Measurements from ENCODE around the gene LRBA.
A peak's percentile ranks its signal among the peaks of the same experiment; 100 is the strongest.

Gene LRBA

GRCh38 chr4:150355418-150355817 lies 659.7 kb downstream of the LRBA start:
- Histone ChIP-seq H3K4me1 (ENCODE audit: control insufficient read depth in 2 of 2, insufficient read depth in 2 of 2, low read length in 2 of 2) (no peaks in the 10 kb centered on the region), H3K27ac (ENCODE audit: low read depth in 2 of 2, low read length in 2 of 2) (no peak overlapping the region)

GRCh38 chr4:150354214-150354796 lies 660.8 kb downstream of the LRBA start:
- no peak overlapping the region for H3K9ac ChIP-seq (ENCODE audit: low read depth in 1 of 2, low read length in 2 of 2)
- H3K9me3 ChIP-seq (ENCODE audit: control insufficient read depth in 2 of 2, low read length in 2 of 2) = no peaks in the 10 kb centered on the region
- H3K4me1 ChIP-seq (ENCODE audit: control insufficient read depth in 2 of 2, insufficient read depth in 2 of 2, low read length in 2 of 2) = no peaks in the 10 kb centered on the region
- no peak overlapping the region for H3K4me3 ChIP-seq (ENCODE audit: low read length in 2 of 2)
- no peak overlapping the region for H3K27ac ChIP-seq (ENCODE audit: low read depth in 2 of 2, low read length in 2 of 2)
- no peaks in the 10 kb centered on the region for H3K27me3 ChIP-seq (ENCODE audit: control insufficient read depth in 2 of 2, insufficient read depth in 2 of 2, low read length in 2 of 2)
- H3K36me3 ChIP-seq (ENCODE audit: control insufficient read depth in 2 of 2, insufficient read depth in 2 of 2, low read length in 2 of 2) = no peaks in the 10 kb centered on the region

More at GRCh38 chr4:150355418-150355817, 659.7 kb downstream of the LRBA start:
- Histone ChIP-seq H3K9ac (ENCODE audit: low read depth in 1 of 2, low read length in 2 of 2) (no peak overlapping the region), H3K9me3 (ENCODE audit: control insufficient read depth in 2 of 2, low read length in 2 of 2) (no peaks in the 10 kb centered on the region), H3K36me3 (ENCODE audit: control insufficient read depth in 2 of 2, insufficient read depth in 2 of 2, low read length in 2 of 2) (no peaks in the 10 kb centered on the region), H3K27me3 (ENCODE audit: control insufficient read depth in 2 of 2, insufficient read depth in 2 of 2, low read length in 2 of 2) (no peaks in the 10 kb centered on the region), H3K4me3 (ENCODE audit: low read length in 2 of 2) (no peak overlapping the region)

DNA sequence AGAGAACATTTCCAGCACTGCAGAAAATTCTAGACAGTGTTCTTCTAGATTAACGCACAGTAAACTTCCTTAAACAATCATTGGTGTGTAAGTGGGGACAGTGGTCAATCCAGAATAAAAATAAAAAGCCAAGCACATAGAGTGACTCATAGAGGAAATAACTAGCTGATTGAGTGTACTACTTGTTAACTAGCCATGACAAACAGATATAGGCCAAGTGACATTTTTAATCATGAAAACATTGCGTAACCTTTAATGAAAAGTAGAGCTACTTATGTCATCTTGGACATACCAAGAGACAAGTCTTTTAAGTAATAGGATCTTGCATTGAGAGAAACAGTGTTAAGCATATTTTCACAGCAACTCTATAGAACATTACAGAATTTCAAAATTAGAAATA lies 667.0 kb downstream of the LRBA start:
- Histone ChIP-seq H3K4me1 (ENCODE audit: control insufficient read depth in 2 of 2, insufficient read depth in 2 of 2, low read length in 2 of 2) (no peaks in the 10 kb centered on the region), H3K9me3 (ENCODE audit: control insufficient read depth in 2 of 2, low read length in 2 of 2) (no peaks in the 10 kb centered on the region), H3K4me3 (ENCODE audit: low read length in 2 of 2) (no peak overlapping the region), H3K27me3 (ENCODE audit: control insufficient read depth in 2 of 2, insufficient read depth in 2 of 2, low read length in 2 of 2) (no peaks in the 10 kb centered on the region), H3K9ac (ENCODE audit: low read depth in 1 of 2, low read length in 2 of 2) (no peak overlapping the region), H3K27ac (ENCODE audit: low read depth in 2 of 2, low read length in 2 of 2) (no peak overlapping the region), H3K36me3 (ENCODE audit: control insufficient read depth in 2 of 2, insufficient read depth in 2 of 2, low read length in 2 of 2) (peaks cover 0 to 5% of the 10 kb centered on the region in 2 donors)

GRCh38 chr4:150345207-150345744 lies 669.8 kb downstream of the LRBA start:
- no peaks in the 10 kb centered on the region for H3K9me3 ChIP-seq (ENCODE audit: control insufficient read depth in 2 of 2, low read length in 2 of 2)
- H3K4me1 ChIP-seq (ENCODE audit: control insufficient read depth in 2 of 2, insufficient read depth in 2 of 2, low read length in 2 of 2) = no peaks in the 10 kb centered on the region
- peaks cover 0 to 5% of the 10 kb centered on the region in 2 donors for H3K36me3 ChIP-seq (ENCODE audit: control insufficient read depth in 2 of 2, insufficient read depth in 2 of 2, low read length in 2 of 2)

DNA sequence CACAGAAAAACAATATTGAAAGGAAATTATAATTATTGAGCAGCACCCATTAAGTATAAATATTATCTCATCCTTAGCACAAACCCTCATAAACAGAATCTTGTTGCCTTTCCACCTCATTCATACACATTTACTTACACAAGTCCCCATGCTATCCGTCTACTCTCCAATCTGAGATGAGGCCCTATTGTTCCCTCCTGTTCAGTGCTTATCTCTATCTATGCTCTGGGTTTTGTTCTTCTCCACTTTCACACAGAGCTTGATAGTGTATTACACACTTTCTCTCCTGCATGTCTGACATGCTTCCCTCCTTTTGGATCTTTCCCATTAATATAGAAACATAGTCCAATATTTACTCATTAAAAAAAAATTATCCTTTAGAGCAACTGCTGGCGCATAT lies 671.3 kb downstream of the LRBA start:
- H3K27ac ChIP-seq (ENCODE audit: low read depth in 2 of 2, low read length in 2 of 2) = no peak overlapping the region
- peaks cover 0 to 5% of the 10 kb centered on the region in 2 donors for H3K36me3 ChIP-seq (ENCODE audit: control insufficient read depth in 2 of 2, insufficient read depth in 2 of 2, low read length in 2 of 2)
- no peaks in the 10 kb centered on the region for H3K9me3 ChIP-seq (ENCODE audit: control insufficient read depth in 2 of 2, low read length in 2 of 2)
- no peaks in the 10 kb centered on the region for H3K4me1 ChIP-seq (ENCODE audit: control insufficient read depth in 2 of 2, insufficient read depth in 2 of 2, low read length in 2 of 2)
- H3K9ac ChIP-seq (ENCODE audit: low read depth in 1 of 2, low read length in 2 of 2) = no peak overlapping the region
- H3K4me3 ChIP-seq (ENCODE audit: low read length in 2 of 2) = no peak overlapping the region
- no peaks in the 10 kb centered on the region for H3K27me3 ChIP-seq (ENCODE audit: control insufficient read depth in 2 of 2, insufficient read depth in 2 of 2, low read length in 2 of 2)

More at GRCh38 chr4:150345207-150345744, 669.8 kb downstream of the LRBA start:
- H3K27ac ChIP-seq (ENCODE audit: low read depth in 2 of 2, low read length in 2 of 2) = no peak overlapping the region
- H3K9ac ChIP-seq (ENCODE audit: low read depth in 1 of 2, low read length in 2 of 2) = no peak overlapping the region
- H3K27me3 ChIP-seq (ENCODE audit: control insufficient read depth in 2 of 2, insufficient read depth in 2 of 2, low read length in 2 of 2) = no peaks in the 10 kb centered on the region
- no peak overlapping the region for H3K4me3 ChIP-seq (ENCODE audit: low read length in 2 of 2)

GRCh38 chr4:150342945-150343344 lies 672.1 kb downstream of the LRBA start:
- H3K4me3 ChIP-seq (ENCODE audit: low read length in 2 of 2) = no peak overlapping the region
- H3K9ac ChIP-seq (ENCODE audit: low read depth in 1 of 2, low read length in 2 of 2) = no peak overlapping the region
- H3K9me3 ChIP-seq (ENCODE audit: control insufficient read depth in 2 of 2, low read length in 2 of 2) = no peaks in the 10 kb centered on the region
- no peak overlapping the region for H3K27ac ChIP-seq (ENCODE audit: low read depth in 2 of 2, low read length in 2 of 2)
- H3K4me1 ChIP-seq (ENCODE audit: control insufficient read depth in 2 of 2, insufficient read depth in 2 of 2, low read length in 2 of 2) = no peaks in the 10 kb centered on the region
- no peaks in the 10 kb centered on the region for H3K27me3 ChIP-seq (ENCODE audit: control insufficient read depth in 2 of 2, insufficient read depth in 2 of 2, low read length in 2 of 2)
- H3K36me3 ChIP-seq (ENCODE audit: control insufficient read depth in 2 of 2, insufficient read depth in 2 of 2, low read length in 2 of 2) = peaks cover 0 to 5% of the 10 kb centered on the region in 2 donors

DNA sequence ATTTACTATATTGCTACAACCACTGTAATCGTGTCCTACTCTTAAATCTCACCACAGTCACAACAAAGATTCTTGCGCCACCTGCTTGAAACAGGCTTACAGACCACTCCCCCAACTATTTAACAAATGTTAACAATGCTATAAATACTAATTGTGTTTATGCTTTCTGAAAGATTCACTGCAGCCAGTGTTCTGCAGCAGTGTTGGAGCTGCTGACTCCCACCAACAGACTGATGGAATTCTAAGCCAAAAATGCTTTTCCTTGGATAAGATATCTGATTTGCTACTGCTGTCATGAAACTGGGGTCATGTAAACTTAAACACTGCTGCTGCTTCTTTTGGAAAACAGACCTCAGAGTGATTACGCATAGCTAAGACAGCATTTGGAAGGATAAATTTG lies 677.4 kb downstream of the LRBA start:
- no peak overlapping the region for H3K9ac ChIP-seq (ENCODE audit: low read depth in 1 of 2, low read length in 2 of 2)
- no peaks in the 10 kb centered on the region for H3K36me3 ChIP-seq (ENCODE audit: control insufficient read depth in 2 of 2, insufficient read depth in 2 of 2, low read length in 2 of 2)
- no peaks in the 10 kb centered on the region for H3K27me3 ChIP-seq (ENCODE audit: control insufficient read depth in 2 of 2, insufficient read depth in 2 of 2, low read length in 2 of 2)
- no peaks in the 10 kb centered on the region for H3K9me3 ChIP-seq (ENCODE audit: control insufficient read depth in 2 of 2, low read length in 2 of 2)
- peak overlapping the region in 1 of 2 donors; percentile 10 for H3K27ac ChIP-seq (ENCODE audit: low read depth in 2 of 2, low read length in 2 of 2)
- no peak overlapping the region for H3K4me3 ChIP-seq (ENCODE audit: low read length in 2 of 2)
- no peaks in the 10 kb centered on the region for H3K4me1 ChIP-seq (ENCODE audit: control insufficient read depth in 2 of 2, insufficient read depth in 2 of 2, low read length in 2 of 2)

DNA sequence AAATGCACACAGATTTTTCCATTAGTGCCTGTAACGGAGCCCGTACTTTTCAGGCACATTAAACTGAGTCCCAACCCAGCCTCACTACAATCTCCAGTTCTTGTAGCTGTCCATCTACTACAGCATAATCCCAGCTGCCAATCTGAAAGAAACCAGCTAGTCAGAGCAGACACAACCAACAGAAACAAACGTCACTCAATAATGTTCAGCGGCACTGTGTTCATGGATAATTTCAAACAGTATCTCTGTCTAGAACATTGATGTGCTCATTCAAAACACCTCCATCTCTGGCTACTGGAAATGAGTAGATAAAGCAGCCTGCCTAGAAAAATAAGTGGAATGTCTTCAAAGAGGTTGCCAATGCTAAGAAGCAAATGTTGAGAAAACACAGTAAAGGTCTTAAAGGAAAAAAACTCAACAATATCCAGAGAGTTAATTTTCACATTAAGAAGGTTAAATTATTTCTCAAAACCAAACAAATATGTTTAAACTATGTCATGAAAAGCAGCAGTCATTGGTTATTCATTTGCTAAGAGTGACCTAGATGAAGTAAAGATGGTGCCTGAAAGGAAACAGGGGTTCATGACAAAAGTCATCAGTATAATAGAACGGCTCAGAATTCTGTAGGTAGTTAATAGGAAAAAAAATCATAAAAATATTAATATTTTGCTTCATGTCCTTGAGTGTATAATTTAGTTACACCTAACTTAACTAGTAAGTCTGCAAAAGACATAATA lies 678.2 kb downstream of the LRBA start:
- H3K27ac ChIP-seq (ENCODE audit: low read depth in 2 of 2, low read length in 2 of 2) = no peak overlapping the region
- no peaks in the 10 kb centered on the region for H3K36me3 ChIP-seq (ENCODE audit: control insufficient read depth in 2 of 2, insufficient read depth in 2 of 2, low read length in 2 of 2)
- no peaks in the 10 kb centered on the region for H3K9me3 ChIP-seq (ENCODE audit: control insufficient read depth in 2 of 2, low read length in 2 of 2)
- H3K27me3 ChIP-seq (ENCODE audit: control insufficient read depth in 2 of 2, insufficient read depth in 2 of 2, low read length in 2 of 2) = no peaks in the 10 kb centered on the region
- H3K4me3 ChIP-seq (ENCODE audit: low read length in 2 of 2) = no peak overlapping the region
- no peak overlapping the region for H3K9ac ChIP-seq (ENCODE audit: low read depth in 1 of 2, low read length in 2 of 2)
- H3K4me1 ChIP-seq (ENCODE audit: control insufficient read depth in 2 of 2, insufficient read depth in 2 of 2, low read length in 2 of 2) = no peaks in the 10 kb centered on the region

GRCh38 chr4:150332961-150333360 lies 682.1 kb downstream of the LRBA start:
- Histone ChIP-seq H3K9ac (ENCODE audit: low read depth in 1 of 2, low read length in 2 of 2) (no peak overlapping the region), H3K36me3 (ENCODE audit: control insufficient read depth in 2 of 2, insufficient read depth in 2 of 2, low read length in 2 of 2) (no peaks in the 10 kb centered on the region), H3K9me3 (ENCODE audit: control insufficient read depth in 2 of 2, low read length in 2 of 2) (no peaks in the 10 kb centered on the region), H3K4me3 (ENCODE audit: low read length in 2 of 2) (no peak overlapping the region), H3K4me1 (ENCODE audit: control insufficient read depth in 2 of 2, insufficient read depth in 2 of 2, low read length in 2 of 2) (no peaks in the 10 kb centered on the region), H3K27ac (ENCODE audit: low read depth in 2 of 2, low read length in 2 of 2) (no peak overlapping the region), H3K27me3 (ENCODE audit: control insufficient read depth in 2 of 2, insufficient read depth in 2 of 2, low read length in 2 of 2) (no peaks in the 10 kb centered on the region)

- Histone ChIP-seq H3K27me3 (ENCODE audit: control insufficient read depth in 2 of 2, insufficient read depth in 2 of 2, low read length in 2 of 2) (no peaks in the 10 kb centered on the region), H3K27ac (ENCODE audit: low read depth in 2 of 2, low read length in 2 of 2) (no peak overlapping the region), H3K36me3 (ENCODE audit: control insufficient read depth in 2 of 2, insufficient read depth in 2 of 2, low read length in 2 of 2) (no peaks in the 10 kb centered on the region), H3K9me3 (ENCODE audit: control insufficient read depth in 2 of 2, low read length in 2 of 2) (no peaks in the 10 kb centered on the region), H3K4me1 (ENCODE audit: control insufficient read depth in 2 of 2, insufficient read depth in 2 of 2, low read length in 2 of 2) (no peaks in the 10 kb centered on the region), H3K9ac (ENCODE audit: low read depth in 1 of 2, low read length in 2 of 2) (no peak overlapping the region), H3K4me3 (ENCODE audit: low read length in 2 of 2) (no peak overlapping the region)
Observed at GRCh38 chr4:150332086-150332485, 683.0 kb downstream of the LRBA start.
